Endothelial cell (in vitro differentiated cells): ENCODE measurements around the gene CASP3. TPM values are rescaled to one million over a fixed set of nuclear protein-coding genes. Genes with fewer than 3 reads are reported as not detected.

Source experiments
- DNase-seq: peaks from one replicate; pipeline ENCODE4 v3.0.0; 2021; ENCODE audit warnings: low spot score
- H3K27ac Mint-ChIP-seq: one replicate; pipeline ENCODE4 v1.8.0; 2021; ENCODE audit warnings: mixed read lengths, inconsistent platforms; ENCODE audit not compliant: unreplicated experiment
- H3K27me3 Mint-ChIP-seq: one replicate; pipeline ENCODE4 v1.8.0; 2021; ENCODE audit warnings: mild to moderate bottlenecking, moderate library complexity, mixed read lengths, inconsistent platforms; ENCODE audit not compliant: unreplicated experiment
- H3K36me3 Mint-ChIP-seq: one replicate; pipeline ENCODE4 v1.8.0; 2021; ENCODE audit warnings: mild to moderate bottlenecking, low read depth, mixed read lengths, inconsistent platforms; ENCODE audit not compliant: unreplicated experiment
- H3K4me1 Mint-ChIP-seq: one replicate; pipeline ENCODE4 v1.8.0; 2021; ENCODE audit warnings: mild to moderate bottlenecking, mixed read lengths, inconsistent platforms; ENCODE audit not compliant: unreplicated experiment
- H3K4me3 Mint-ChIP-seq: one replicate; pipeline ENCODE4 v1.8.0; 2021; ENCODE audit warnings: mild to moderate bottlenecking, mixed read lengths, inconsistent platforms; ENCODE audit not compliant: unreplicated experiment
- H3K9me3 Mint-ChIP-seq: one replicate; pipeline ENCODE4 v1.8.0; 2021; ENCODE audit warnings: mixed read lengths, inconsistent platforms; ENCODE audit not compliant: unreplicated experiment
- total RNA-seq: library from RNA; stranded (reverse); fragmentation: NEBNext Ultra II Directional; extraction: Animal tissue kit (Norgen Biotek cat#: 25700); gene quantifications from one replicate; pipeline ENCODE4 v1.2.1, GENCODE V29; 2021; ENCODE audit not compliant: unreplicated experiment
- TF ChIP-seq, protein P1 (sequence below): fragments of 200-600 bp; sonication (generic); IDR thresholded peaks from one replicate; pipeline ENCODE4 v1.5.0; 2021; ENCODE audit warnings: antibody characterized with exemption; ENCODE audit not compliant: unreplicated experiment

CASP3 gene
- total RNA-seq, 1 donor from 2014 or later: 53.2 TPM

DNA sequence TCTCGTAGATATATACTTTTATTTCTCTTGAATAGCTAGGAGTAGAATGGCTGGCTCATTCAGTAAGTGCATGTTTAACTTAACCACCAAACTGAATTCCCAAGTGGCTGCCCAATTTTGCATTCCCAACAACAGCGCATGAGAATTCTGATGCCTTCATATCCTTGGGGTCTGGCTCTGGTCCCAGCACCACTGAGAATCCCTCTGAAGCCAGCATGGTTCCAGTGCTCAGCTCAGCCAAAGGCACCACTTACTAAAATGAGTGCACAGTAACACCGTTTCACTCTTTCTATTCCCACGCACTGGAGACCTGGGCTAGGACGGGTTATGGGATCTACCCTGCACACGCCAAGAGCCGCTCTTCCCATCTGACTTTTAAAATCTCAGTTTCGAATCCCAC is 60.4 kb downstream of the CASP3 start:
- Mint-ChIP-seq H3K4me1 (no peaks in the 10 kb centered on the region), H3K27ac (no peak overlapping the region), H3K27me3 (peaks cover 5% of the 10 kb centered on the region)

DNA sequence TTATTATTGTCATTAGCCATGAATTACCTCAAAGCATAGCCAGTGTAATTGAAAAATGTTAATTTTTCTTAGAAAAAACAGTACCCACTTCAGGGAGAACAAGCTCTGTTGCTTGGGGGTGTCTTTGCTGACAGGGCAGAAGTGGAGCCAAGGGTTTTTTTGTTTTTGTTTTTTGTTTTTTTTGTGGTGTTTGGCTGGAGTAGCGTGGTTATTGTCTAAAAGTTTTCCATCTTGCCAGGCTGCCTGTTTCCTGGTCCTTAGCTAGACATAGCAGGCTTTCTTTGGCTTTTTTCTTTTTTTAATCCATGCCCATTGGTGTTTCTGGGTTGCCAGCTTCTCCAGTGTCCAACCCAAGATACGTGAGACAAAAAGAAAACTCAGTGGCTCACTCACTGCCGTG is 61.5 kb downstream of the CASP3 start:
- peaks cover 3% of the 10 kb centered on the region for H3K27me3 Mint-ChIP-seq
- H3K4me1 Mint-ChIP-seq: no peaks in the 10 kb centered on the region
- TF ChIP-seq, protein P1, sequence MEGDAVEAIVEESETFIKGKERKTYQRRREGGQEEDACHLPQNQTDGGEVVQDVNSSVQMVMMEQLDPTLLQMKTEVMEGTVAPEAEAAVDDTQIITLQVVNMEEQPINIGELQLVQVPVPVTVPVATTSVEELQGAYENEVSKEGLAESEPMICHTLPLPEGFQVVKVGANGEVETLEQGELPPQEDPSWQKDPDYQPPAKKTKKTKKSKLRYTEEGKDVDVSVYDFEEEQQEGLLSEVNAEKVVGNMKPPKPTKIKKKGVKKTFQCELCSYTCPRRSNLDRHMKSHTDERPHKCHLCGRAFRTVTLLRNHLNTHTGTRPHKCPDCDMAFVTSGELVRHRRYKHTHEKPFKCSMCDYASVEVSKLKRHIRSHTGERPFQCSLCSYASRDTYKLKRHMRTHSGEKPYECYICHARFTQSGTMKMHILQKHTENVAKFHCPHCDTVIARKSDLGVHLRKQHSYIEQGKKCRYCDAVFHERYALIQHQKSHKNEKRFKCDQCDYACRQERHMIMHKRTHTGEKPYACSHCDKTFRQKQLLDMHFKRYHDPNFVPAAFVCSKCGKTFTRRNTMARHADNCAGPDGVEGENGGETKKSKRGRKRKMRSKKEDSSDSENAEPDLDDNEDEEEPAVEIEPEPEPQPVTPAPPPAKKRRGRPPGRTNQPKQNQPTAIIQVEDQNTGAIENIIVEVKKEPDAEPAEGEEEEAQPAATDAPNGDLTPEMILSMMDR: no peak
- H3K36me3 Mint-ChIP-seq: no peaks in the 10 kb centered on the region
- DNase-seq: no peak
- no peaks in the 10 kb centered on the region for H3K9me3 Mint-ChIP-seq
- no peak overlapping the region for H3K4me3 Mint-ChIP-seq
- no peak overlapping the region for H3K27ac Mint-ChIP-seq

More for the DNA sequence above, 60.4 kb downstream of the CASP3 start:
- DNase-seq: no peak
- TF ChIP-seq, protein P1: no peak
- H3K36me3 Mint-ChIP-seq: no peaks in the 10 kb centered on the region
- no peaks in the 10 kb centered on the region for H3K9me3 Mint-ChIP-seq
- no peak overlapping the region for H3K4me3 Mint-ChIP-seq

DNA sequence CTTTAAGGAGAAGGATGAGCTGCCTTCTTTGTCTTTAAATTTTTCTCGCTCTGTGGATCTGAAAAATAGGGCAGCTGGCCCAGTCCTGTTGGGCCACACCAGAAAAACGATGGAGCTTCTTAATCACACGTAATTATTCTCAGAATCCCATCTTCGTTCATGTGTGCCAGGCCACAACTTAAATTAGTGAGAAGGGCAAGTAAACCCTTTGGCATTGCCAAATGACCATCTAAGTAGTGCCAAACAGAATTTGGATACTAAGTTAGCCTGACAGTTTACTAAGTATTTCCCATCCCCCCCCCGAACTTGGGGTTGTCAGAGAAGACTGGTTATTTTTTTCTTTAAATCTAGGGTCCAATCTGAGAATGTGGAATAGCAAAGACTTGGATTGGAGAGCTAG is 62.0 kb downstream of the CASP3 start:
- Mint-ChIP-seq H3K4me3 (no peak overlapping the region), H3K36me3 (no peaks in the 10 kb centered on the region), H3K9me3 (no peaks in the 10 kb centered on the region), H3K27ac (no peak overlapping the region), H3K27me3 (peaks cover 3% of the 10 kb centered on the region), H3K4me1 (no peaks in the 10 kb centered on the region)
- TF ChIP-seq, protein P1: no peak
- DNase-seq: no peak

DNA sequence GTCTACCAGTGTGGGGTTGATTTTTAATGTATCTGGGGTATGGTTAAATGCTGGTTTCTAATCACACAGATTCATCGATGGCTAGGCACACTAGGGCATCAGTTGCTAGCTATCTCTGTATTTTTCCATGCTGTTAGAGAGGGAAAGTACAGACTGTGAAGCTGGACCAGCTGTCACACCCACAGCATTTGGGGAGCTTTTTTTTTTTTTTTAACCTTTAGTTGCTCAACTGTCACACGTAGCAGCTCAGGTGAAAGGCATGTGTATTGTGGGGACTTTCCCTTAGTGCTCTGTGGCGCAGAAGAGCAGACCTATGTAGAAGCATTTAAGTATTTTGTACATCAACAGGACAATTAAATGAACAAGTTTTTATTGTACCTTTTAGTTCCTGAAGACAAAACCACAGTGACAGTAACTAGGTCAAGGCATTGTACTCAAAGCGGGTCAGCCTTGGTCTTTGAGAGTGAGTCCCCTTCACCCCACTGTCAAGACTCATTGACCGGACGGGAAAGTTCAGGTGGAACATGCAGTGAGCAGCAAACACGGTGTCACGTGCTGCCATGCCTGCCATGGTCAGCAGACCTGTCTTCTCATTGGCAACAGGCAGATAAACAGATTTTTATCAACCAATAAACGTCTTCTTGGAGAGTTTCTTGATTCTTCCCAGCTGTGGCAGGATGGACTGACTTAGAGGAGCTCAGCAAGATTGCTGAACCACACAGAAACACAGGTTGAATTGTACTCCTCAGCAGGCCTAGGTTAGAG is 65.3 kb downstream of the CASP3 start:
- H3K4me3 Mint-ChIP-seq: no peak overlapping the region
- peaks cover 5% of the 10 kb centered on the region for H3K9me3 Mint-ChIP-seq
- H3K27me3 Mint-ChIP-seq: peaks cover 3% of the 10 kb centered on the region
- peaks cover 8% of the 10 kb centered on the region for H3K36me3 Mint-ChIP-seq
- no peak for DNase-seq
- no peaks in the 10 kb centered on the region for H3K4me1 Mint-ChIP-seq
- no peak overlapping the region for H3K27ac Mint-ChIP-seq
- TF ChIP-seq, protein P1: no peak

Other genes starting within 250 kb of the CASP3 start
- gene IRF2, start 174.9 kb downstream of the CASP3 start, total RNA-seq: 27.6 TPM
- 12.3 TPM for gene PRIMPOL, start 291 bp upstream of the CASP3 start, total RNA-seq
- gene CENPU, start 84.6 kb upstream of the CASP3 start, total RNA-seq: 13.7 TPM
- 4.3 TPM for gene ACSL1, start 176.5 kb upstream of the CASP3 start, total RNA-seq